NCI-H82 (cell line): ENCODE results near the gene POU2F3.

Experiments used
- DNase-seq: peaks from one replicate; lab custom pipeline; 2025; lab: John Stamatoyannopoulos, UW

Gene POU2F3

GRCh38 chr11:120210626-120211521 lies 29.1 kb upstream of the POU2F3 start, which contains the start of gene OAF:
TSS of gene OAF (plus strand) at chr11:120211032. CDS start at chr11:120211280, 248 bp downstream.
- peak; percentile 76 for DNase-seq

DNA sequence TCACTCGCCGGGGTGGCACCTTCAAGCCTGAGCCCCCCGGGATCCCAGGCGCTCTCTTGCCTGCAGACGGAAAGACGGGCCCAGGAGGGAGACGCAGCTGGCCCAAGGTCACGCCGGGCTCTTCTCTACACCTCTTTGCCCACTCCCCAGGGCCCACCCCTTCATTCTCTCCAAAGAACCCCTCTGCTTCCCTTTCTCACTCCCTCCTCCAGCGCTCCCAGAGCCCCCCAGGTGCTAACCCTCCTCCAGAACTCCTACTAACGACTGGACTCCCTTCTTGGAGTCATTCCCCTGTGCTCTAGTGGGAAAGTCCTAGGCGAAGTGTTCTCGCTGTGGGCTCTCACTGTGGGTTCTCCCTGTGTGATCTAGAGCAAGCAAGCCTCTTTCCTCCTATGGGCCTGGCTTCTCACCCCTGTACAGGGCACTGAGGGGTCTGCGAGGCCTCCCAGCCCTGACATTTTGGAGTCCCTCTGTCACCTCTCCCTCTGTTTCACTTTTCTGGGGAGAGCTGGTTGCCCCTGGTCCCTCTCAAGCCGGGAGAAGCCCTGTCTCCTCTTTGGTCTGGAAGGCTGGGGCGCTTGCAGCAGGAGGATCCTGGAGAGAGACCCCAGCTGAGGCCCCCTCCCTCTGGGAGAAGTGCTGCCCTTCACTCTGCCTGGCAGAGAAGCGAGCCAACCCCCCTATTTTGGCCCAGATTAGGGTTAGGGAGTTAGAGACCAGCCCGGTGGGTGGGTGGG lies 28.2 kb upstream of the POU2F3 start:
- peak; percentile 14 for DNase-seq

GRCh38 chr11:120212259-120212878 lies 27.6 kb upstream of the POU2F3 start:
- no peak for DNase-seq

DNA sequence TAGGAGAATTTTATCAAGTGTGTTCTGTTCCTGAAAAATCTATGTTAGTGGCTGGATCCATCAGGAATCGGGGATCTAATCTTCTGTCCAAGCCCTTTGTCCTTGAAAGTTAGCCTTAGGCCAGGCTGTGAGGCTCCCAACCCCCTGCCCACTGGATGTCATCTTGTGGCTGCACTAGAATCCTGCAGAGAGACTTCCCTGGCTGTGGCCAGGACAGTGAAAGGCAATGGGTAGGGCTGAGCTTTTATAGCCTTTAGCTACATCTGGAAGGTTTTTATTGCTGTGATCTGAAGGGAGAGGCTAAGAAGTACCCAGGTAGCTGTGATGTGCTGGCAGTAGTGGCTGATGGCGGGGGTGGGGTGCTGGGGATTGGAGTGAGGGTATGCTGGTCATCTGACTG lies 27.0 kb upstream of the POU2F3 start:
- DNase-seq: no peak

GRCh38 chr11:120214581-120214980 lies 25.4 kb upstream of the POU2F3 start:
- no peak for DNase-seq

GRCh38 chr11:120215634-120216033 lies 24.3 kb upstream of the POU2F3 start:
- DNase-seq: no peak

- no peak for DNase-seq
Observed at GRCh38 chr11:120216426-120217102, 23.4 kb upstream of the POU2F3 start.

DNA sequence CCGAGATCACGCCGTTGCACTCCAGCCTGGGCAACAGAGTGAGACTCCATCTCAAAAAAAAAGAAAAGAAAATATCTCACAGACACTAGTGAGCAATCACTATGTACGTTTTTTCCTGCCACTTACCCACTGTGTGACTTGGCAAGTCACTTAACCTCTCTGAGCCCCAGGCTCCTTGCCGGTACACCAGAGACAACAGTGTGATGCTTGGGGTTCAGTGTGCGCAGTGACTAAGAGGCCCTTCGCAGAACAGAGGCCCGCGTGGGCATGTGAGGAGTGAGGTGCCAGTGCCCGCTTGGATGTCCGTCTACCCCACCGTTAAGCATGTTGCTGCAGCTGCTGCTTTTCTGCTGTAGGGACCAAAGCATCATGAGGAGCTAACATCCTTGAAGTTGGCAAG lies 22.4 kb upstream of the POU2F3 start:
- no peak for DNase-seq

DNA sequence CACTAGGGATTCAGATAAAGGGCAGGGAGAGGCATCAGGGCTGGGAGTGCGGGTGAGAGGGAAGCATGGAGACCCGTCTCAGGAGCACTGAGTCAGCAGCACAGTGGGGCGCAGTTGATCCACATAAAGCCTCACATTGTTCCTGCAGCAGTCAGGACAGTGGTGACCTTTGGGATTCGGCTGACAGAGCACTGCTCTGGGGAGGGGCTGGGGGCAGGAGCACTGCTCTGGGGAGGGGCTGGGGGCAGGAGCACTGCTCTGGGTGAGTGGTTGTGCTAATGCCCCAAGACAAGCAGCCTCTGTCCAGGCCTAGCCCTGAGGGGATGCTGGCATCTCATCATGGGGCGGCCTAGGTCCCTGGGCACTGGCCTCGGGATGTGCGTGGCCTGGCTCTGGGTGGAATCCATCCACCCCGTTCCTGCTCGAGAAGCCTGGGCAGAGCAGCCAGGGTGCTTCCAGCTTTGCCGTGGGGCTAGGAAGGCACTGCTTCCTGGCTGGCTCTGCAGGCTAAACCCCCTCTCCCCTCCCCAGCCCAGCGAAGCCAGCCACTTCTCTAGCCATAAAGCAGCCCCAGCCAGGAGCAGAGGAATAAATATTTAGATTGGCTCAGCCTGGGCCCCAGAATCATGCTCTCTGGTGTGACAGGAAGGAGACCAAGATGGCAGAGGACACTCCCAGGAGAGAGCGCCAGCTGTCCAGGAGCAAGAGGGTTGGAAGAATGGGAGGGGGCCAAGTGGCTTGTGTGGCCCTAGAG lies 21.8 kb upstream of the POU2F3 start:
- DNase-seq: no peak

DNA sequence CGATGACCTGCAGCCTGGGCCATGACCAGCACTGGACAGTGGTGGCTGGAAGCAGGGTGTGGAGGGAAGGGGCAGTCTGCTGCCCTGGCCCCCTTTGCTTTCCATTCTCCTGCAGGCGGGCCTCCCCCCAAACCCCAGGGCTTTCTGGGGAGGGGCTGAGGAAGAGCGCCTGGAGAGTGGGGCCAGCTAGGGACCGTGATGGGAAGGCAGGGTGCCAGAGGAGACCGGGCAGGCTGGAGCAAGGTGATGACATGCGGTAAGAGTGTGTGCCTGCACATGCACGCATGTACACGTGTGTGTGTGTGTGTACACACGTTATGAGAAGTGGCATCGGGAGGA lies 21.3 kb upstream of the POU2F3 start:
- DNase-seq: no peak

GRCh38 chr11:120219232-120219937 lies 20.6 kb upstream of the POU2F3 start:
- DNase-seq: peak; percentile 8

DNA sequence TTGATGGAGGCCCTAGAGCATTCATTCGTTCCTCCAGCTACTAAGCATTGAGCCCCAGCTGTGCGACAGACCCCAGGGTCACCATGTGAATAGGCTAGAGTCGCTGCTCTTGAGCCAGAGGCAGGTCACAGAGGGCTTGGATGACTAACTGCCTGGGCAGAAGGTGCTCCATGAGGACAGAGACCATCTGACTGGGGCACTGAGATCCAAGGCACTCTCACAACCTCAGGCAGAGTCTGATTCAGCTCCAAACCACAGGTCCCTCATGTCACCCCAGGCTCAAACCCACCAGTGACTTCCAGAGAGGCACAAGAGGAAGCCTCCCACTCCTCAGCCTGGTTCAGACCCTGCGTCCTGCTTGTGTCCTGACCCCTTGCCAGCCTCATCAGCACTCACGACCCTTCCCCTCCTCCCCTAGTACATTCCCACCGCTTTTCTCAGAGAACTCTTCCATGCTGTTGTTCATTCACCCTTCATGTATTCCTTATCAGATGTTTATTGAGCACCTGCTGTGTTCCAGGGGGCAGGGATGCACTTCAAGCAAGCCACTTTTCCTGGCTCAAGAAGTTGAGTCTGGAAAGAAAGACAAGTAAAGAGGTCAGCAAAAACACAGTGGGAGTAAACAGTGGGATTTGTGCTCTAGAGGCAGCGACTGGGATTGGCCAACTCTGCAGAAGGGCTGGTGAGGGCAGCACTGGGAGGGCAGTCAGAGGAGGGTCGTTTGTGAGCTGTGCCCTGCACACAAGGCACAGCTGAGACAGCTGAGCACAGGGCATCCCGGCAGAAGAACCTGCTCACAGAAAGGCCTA lies 19.8 kb upstream of the POU2F3 start:
- DNase-seq: no peak

GRCh38 chr11:120220747-120221037 lies 19.2 kb upstream of the POU2F3 start:
- no peak for DNase-seq

GRCh38 chr11:120221115-120221752 lies 18.7 kb upstream of the POU2F3 start:
- DNase-seq: no peak

DNA sequence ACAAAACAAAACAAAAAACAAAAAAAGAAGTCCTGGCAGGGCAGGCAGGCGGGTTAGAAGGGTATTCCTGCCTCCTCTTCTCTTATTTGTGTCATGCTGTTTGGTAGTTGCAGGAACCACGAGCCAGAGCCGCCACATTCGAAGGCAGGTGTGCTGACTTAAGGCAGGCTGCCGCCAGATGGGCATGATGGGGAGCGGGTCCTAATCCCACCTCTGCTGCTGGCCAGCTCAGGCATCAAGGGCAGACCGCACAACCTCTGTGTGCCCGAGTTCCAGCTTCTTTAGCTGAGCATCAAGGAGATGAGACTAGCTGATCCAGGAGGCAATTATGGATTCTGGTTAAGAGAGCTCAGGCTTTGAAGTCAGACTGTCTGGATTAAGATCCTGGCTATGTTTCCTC lies 17.0 kb upstream of the POU2F3 start:
- DNase-seq: peak; percentile 66

- no peak for DNase-seq
Observed at GRCh38 chr11:120223793-120224192, 16.1 kb upstream of the POU2F3 start.

DNA sequence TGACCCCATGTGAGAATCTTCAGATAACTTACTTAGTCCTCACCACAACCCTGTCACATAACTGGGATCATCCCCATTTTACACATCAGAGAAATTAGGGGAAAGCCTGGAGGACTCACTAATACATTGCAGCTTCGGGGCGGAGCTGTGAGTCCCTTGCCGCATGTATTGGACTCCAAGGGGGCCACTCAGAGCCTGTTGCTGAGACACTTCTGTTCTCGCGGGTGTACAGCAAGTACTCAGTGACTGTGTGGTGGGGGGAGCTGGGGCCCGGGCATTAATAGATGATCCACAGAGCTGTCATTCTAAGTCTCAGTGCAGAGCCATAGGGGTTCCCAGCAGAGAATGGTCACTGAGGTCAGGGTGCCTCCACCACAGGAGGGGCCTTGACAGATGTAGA lies 15.6 kb upstream of the POU2F3 start:
- no peak for DNase-seq

GRCh38 chr11:120224972-120225909 lies 14.7 kb upstream of the POU2F3 start:
- DNase-seq: no peak

DNA sequence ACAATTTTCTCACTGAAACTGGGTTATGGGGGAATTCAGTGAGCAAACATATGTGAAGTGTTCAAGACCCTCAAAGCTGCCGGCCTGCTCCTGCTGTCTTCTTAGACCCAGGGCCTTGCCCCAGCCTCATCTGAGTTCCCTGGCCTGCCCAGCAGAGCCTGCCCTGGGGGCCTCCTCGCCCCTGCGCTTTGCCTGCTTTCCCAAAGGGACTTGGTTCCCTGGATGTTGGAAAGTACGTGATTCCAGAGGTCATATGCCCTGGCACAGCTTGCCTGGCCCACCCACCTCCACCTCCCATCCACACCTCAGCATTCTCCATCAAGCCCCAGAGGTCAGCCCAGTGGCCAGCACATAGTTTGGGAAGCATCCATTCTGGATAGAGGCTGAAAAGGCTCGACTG lies 13.7 kb upstream of the POU2F3 start:
- DNase-seq: no peak
